OCI-LY7 (cell line): ENCODE data around the gene NCBP2. TPM values are rescaled to one million over a fixed set of nuclear protein-coding genes. Genes with fewer than 3 reads are reported as not detected.

Experiments
- BruUV-seq: library from RNA; stranded (reverse); fragments of 400-500 nt; replicated peaks from 2 replicates; lab custom pipeline; 2021; lab: Mats Ljungman, UMichigan
- CTCF ChIA-PET: fragments of 300-600 bp; sonication (Branson Sonifier 250); formaldehyde crosslinking; loops from one replicate; lab custom pipeline; 2022; ENCODE audit warnings: antibody characterized with exemption; ENCODE audit not compliant: unreplicated experiment; lab: Charles Lee
- POLR2A ChIA-PET: fragments of 300-600 bp; sonication (Branson Sonifier 250); formaldehyde crosslinking; loops from one replicate; lab custom pipeline; 2022; ENCODE audit warnings: antibody characterized with exemption; lab: Charles Lee
- DNase-seq: peaks from one replicate; pipeline ENCODE4 v3.0.0-alpha.2; 2015; ENCODE audit warnings: low spot score
- H2AFZ ChIP-seq: fragments of 200-600 bp; sonication (generic), shearing (Covaris generic); 2 replicates; pipeline ENCODE4 v1.6.1; 2014; ENCODE audit warnings: mild to moderate bottlenecking, antibody characterized with exemption, low read length, moderate library complexity
- H3K27ac ChIP-seq: fragments of 200-600 bp; sonication (generic); 2 replicates; pipeline ENCODE4 v1.5.1; 2014; ENCODE audit warnings: mixed run types, low read depth, mild to moderate bottlenecking, moderate library complexity, low read length, inconsistent platforms; ENCODE audit not compliant: poor library complexity, severe bottlenecking
- H3K36me3 ChIP-seq: fragments of 200-600 bp; sonication (generic); 2 replicates; pipeline ENCODE4 v1.6.1; 2014; ENCODE audit warnings: mild to moderate bottlenecking, antibody characterized with exemption, low read length, moderate library complexity, mixed read lengths; ENCODE audit not compliant: insufficient read depth
- H3K4me1 ChIP-seq: fragments of 200-600 bp; sonication (generic); 2 replicates; pipeline ENCODE4 v1.5.1; 2014; ENCODE audit warnings: mild to moderate bottlenecking, low read length; ENCODE audit not compliant: insufficient read depth, poor library complexity, severe bottlenecking
- H3K4me2 ChIP-seq: fragments of 200-600 bp; sonication (generic); 2 replicates; pipeline ENCODE4 v1.6.1; 2014; ENCODE audit warnings: mild to moderate bottlenecking, low read length
- H3K4me3 ChIP-seq: fragments of 200-600 bp; sonication (generic); 2 replicates; pipeline ENCODE4 v1.5.1; 2014; ENCODE audit warnings: mild to moderate bottlenecking, low read depth, low read length; ENCODE audit not compliant: poor library complexity, severe bottlenecking
- H3K79me2 ChIP-seq: fragments of 200-600 bp; sonication (generic); 2 replicates; pipeline ENCODE4 v1.6.1; 2016; ENCODE audit warnings: low read depth, mild to moderate bottlenecking, low read length, moderate library complexity, mixed read lengths; ENCODE audit not compliant: insufficient read depth
- H3K9me2 ChIP-seq: fragments of 200-600 bp; sonication (generic); 2 replicates; pipeline ENCODE4 v1.6.1; 2016; ENCODE audit warnings: mild to moderate bottlenecking, low read length, mixed read lengths; ENCODE audit not compliant: insufficient read depth
- H3K9me3 ChIP-seq: fragments of 200-600 bp; sonication (generic); 2 replicates; pipeline ENCODE4 v1.6.1; 2014; ENCODE audit warnings: mild to moderate bottlenecking, mixed run types, low read length, mixed read lengths
- H4K20me1 ChIP-seq: fragments of 200-600 bp; sonication (generic); 2 replicates; pipeline ENCODE4 v1.6.1; 2014; ENCODE audit warnings: mild to moderate bottlenecking, antibody characterized with exemption, low read length, moderate library complexity, mixed read lengths; ENCODE audit not compliant: insufficient read depth
- EZH2phosphoT487 ChIP-seq: fragments of 200-600 bp; sonication (generic); IDR thresholded peaks from 2 replicates; pipeline ENCODE4 v1.6.1; 2018; ENCODE audit warnings: low read depth, borderline replicate concordance, mild to moderate bottlenecking, mixed run types, antibody characterized with exemption, low read length, moderate library complexity, mixed read lengths
- intact Hi-C: fragments of 100-400 bp; cut with micrococcal nuclease; formaldehyde crosslinking; loops from one replicate; pipeline ENCODE4 v1.10.0; 2022; ENCODE audit not compliant: unreplicated experiment
- total RNA-seq, 2 experiments: library from RNA; depleted of rRNA in 1 of 2; stranded (reverse); fragments of >200 nt in 1 of 2; shearing (Covaris generic) in 1 of 2; gene quantifications; 2 replicates each; pipeline ENCODE4 v1.2.3, GENCODE V29; 2014 to 2022
- TF ChIP-seq, protein P1 (sequence below): fragments of 200-600 bp; sonication (generic); conservative IDR thresholded peaks from 2 replicates; pipeline ENCODE4 v1.5.1; 2014; ENCODE audit warnings: mild to moderate bottlenecking, antibody characterized with exemption, low read length, moderate library complexity, mixed read lengths

Gene NCBP2
- total RNA-seq, 2 experiments from 2014 or later = 46.4 to 73.6 TPM

DNA sequence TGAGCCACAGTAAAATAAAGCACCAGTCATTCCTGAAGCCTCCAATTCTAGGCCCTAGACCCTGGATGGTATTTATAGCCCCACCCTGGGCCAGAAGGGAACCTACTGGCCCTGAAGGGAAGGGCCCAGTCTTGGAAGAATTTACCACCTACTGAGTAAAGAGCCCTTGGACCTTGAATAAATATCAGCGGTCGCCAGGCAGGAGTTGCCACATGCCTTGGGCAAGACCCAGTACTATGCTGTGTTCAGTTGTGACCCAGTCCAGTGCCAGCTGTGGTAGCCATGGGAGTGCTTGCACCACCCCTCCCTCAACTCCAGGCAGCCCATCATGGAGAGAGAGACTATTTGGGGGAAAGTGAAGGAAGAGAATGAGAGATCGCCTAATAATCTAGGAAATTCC is 27.0 kb downstream of the NCBP2 start:
- CTCF ChIA-PET = no interaction called here
- POLR2A ChIA-PET = no interaction called here

DNA sequence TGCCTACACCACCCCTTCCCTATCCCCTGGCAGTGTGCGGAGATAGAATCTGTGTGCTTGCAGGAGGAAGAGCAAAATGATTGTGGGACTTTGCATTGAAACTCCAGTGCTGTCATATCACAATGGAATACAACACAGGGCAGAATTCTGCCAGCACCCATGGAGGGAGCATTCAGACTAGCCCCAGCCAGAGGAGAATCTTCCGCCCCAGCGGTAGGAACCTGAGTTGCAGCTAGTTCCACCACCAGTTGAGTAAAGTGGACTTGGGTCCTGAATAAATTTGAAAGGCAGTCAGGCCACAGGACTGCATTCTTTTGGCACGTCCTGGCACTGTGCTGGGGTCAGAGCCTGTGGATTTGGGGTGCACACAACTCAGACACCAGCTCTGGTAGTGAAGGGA is 27.5 kb downstream of the NCBP2 start:
- H3K4me3 ChIP-seq = no peak overlapping the region
- H3K79me2 ChIP-seq = no peaks in the 10 kb centered on the region
- ChIA-PET CTCF (no interaction called here), POLR2A (no interaction called here)
- H3K36me3 ChIP-seq = peaks cover 33% of the 10 kb centered on the region
- H3K4me1 ChIP-seq = no peaks in the 10 kb centered on the region
- H3K9me2 ChIP-seq = no peaks in the 10 kb centered on the region
- intact Hi-C loops = no loop called here
- H3K4me2 ChIP-seq = no peak overlapping the region
- no TSS peak for BruUV-seq
- no peaks in the 10 kb centered on the region for H4K20me1 ChIP-seq
- H3K27ac ChIP-seq = no peak overlapping the region
- H2AFZ ChIP-seq = no peak overlapping the region
- TF ChIP-seq, protein P1, sequence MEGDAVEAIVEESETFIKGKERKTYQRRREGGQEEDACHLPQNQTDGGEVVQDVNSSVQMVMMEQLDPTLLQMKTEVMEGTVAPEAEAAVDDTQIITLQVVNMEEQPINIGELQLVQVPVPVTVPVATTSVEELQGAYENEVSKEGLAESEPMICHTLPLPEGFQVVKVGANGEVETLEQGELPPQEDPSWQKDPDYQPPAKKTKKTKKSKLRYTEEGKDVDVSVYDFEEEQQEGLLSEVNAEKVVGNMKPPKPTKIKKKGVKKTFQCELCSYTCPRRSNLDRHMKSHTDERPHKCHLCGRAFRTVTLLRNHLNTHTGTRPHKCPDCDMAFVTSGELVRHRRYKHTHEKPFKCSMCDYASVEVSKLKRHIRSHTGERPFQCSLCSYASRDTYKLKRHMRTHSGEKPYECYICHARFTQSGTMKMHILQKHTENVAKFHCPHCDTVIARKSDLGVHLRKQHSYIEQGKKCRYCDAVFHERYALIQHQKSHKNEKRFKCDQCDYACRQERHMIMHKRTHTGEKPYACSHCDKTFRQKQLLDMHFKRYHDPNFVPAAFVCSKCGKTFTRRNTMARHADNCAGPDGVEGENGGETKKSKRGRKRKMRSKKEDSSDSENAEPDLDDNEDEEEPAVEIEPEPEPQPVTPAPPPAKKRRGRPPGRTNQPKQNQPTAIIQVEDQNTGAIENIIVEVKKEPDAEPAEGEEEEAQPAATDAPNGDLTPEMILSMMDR = no peak
- no peak for TF ChIP-seq EZH2phosphoT487
- H3K9me3 ChIP-seq = no peaks in the 10 kb centered on the region
- DNase-seq = no peak

More for the DNA sequence above, 27.0 kb downstream of the NCBP2 start:
- H3K36me3 ChIP-seq = peaks cover 33% of the 10 kb centered on the region
- BruUV-seq = no TSS peak
- no peaks in the 10 kb centered on the region for H3K9me3 ChIP-seq
- no peak for TF ChIP-seq EZH2phosphoT487
- TF ChIP-seq, protein P1 = no peak
- H3K4me1 ChIP-seq = peaks cover under 1% of the 10 kb centered on the region
- H3K27ac ChIP-seq = no peak overlapping the region
- intact Hi-C loops = no loop called here
- H3K4me2 ChIP-seq = no peak overlapping the region
- H4K20me1 ChIP-seq = no peaks in the 10 kb centered on the region
- DNase-seq = no peak
- H3K79me2 ChIP-seq = no peaks in the 10 kb centered on the region
- H2AFZ ChIP-seq = no peak overlapping the region
- H3K4me3 ChIP-seq = no peak overlapping the region
- H3K9me2 ChIP-seq = no peaks in the 10 kb centered on the region

GRCh38 chr3:196903740-196904139 is 38.6 kb downstream of the NCBP2 start:
- intact Hi-C loops = no loop called here
- no peak for DNase-seq
- Histone ChIP-seq H2AFZ (no peak overlapping the region), H3K27ac (no peak overlapping the region), H3K9me2 (no peaks in the 10 kb centered on the region), H3K79me2 (no peaks in the 10 kb centered on the region), H4K20me1 (0 out of 2 replicates have a peak, but pooled peaks cover 3% of the 10 kb centered on the region), H3K4me2 (no peak overlapping the region), H3K36me3 (peaks cover 78% of the 10 kb centered on the region), H3K4me1 (no peaks in the 10 kb centered on the region), H3K9me3 (no peaks in the 10 kb centered on the region), H3K4me3 (no peak overlapping the region)
- POLR2A ChIA-PET = interaction anchor here (1.5 kb wide), 1 partner anchor 11 kb away, joined by 4 read pairs; no protein-coding TSS in a partner anchor
- TF ChIP-seq EZH2phosphoT487 = no peak
- TF ChIP-seq, protein P1 = no peak
- TSS peak; percentile 33 for BruUV-seq
- CTCF ChIA-PET = no interaction called here
